Measurements from ENCODE around the gene KRT9. TPM values are rescaled to one million over a fixed set of nuclear protein-coding genes. Genes with fewer than 3 reads are reported as not detected.

KRT9 gene
- total RNA-seq, 3 donors from 2014 or later, result 0.44 TPM; not detected in 2

DNA sequence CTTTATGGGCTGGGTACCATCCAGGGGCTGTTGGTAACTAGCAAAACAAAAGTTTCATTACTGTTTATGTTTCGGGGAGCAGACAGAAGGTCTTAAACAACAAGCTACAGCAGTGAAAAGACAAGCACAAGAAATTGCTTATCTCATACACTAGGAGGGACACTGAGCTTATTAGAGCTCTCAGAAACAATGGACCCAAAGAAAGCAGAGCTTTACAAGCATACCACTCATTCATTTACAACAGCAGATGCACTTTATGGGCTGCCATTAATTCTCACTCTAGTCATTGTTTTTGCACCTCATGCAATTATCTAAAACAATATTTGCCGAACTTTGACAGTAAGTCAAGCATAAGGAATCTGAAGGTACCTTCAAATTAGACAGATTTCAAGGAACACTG, 30.7 kb upstream of the KRT9 start:
- TF ChIP-seq, protein P1, sequence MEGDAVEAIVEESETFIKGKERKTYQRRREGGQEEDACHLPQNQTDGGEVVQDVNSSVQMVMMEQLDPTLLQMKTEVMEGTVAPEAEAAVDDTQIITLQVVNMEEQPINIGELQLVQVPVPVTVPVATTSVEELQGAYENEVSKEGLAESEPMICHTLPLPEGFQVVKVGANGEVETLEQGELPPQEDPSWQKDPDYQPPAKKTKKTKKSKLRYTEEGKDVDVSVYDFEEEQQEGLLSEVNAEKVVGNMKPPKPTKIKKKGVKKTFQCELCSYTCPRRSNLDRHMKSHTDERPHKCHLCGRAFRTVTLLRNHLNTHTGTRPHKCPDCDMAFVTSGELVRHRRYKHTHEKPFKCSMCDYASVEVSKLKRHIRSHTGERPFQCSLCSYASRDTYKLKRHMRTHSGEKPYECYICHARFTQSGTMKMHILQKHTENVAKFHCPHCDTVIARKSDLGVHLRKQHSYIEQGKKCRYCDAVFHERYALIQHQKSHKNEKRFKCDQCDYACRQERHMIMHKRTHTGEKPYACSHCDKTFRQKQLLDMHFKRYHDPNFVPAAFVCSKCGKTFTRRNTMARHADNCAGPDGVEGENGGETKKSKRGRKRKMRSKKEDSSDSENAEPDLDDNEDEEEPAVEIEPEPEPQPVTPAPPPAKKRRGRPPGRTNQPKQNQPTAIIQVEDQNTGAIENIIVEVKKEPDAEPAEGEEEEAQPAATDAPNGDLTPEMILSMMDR (IDR thresholded peaks at IDR 0.05), result no peak
- no peak for TF ChIP-seq POLR2A (IDR thresholded peaks at IDR 0.05)
- TF ChIP-seq POLR2AphosphoS5 (IDR thresholded peaks at IDR 0.05), result no peak
- Histone ChIP-seq H3K4me1 (no peaks in the 10 kb centered on the region), H3K36me3 (no peaks in the 10 kb centered on the region), H3K27me3 (no peaks in the 10 kb centered on the region), H3K4me3 (no peak overlapping the region), H3K9me3 (no peaks in the 10 kb centered on the region), H3K27ac (no peak overlapping the region)
- intact Hi-C loops (cut with DNase I; ENCODE audit: low total_unique reads), result loop anchor here (5.0 kb wide), 1 partner anchor 1870 kb away; the partner anchor contains the start of gene MIEN1
- no peak for DNase-seq (ENCODE audit: low spot score in 2 of 2)

- no peak for TF ChIP-seq POLR2A (IDR thresholded peaks at IDR 0.05)
- Histone ChIP-seq H3K36me3 (no peaks in the 10 kb centered on the region), H3K9me3 (no peaks in the 10 kb centered on the region), H3K4me3 (no peak overlapping the region), H3K27me3 (no peaks in the 10 kb centered on the region), H3K4me1 (no peaks in the 10 kb centered on the region), H3K27ac (no peak overlapping the region)
- intact Hi-C loops (cut with DNase I; ENCODE audit: low total_unique reads), result loop anchor here (5.0 kb wide), 1 partner anchor 1868 kb away; the partner anchor contains the start of gene MIEN1
- DNase-seq (ENCODE audit: low spot score in 2 of 2), result no peak
These were observed 28.5 kb upstream of the KRT9 start for GRCh38 chr17:41600318-41600717.

GRCh38 chr17:41599680-41600079, 27.8 kb upstream of the KRT9 start:
- no peak for DNase-seq (ENCODE audit: low spot score in 2 of 2)
- TF ChIP-seq, protein P1 (IDR thresholded peaks at IDR 0.05), result no peak
- TF ChIP-seq POLR2A (IDR thresholded peaks at IDR 0.05) (no peak), POLR2AphosphoS5 (IDR thresholded peaks at IDR 0.05) (no peak)
- intact Hi-C loops (cut with DNase I; ENCODE audit: low total_unique reads), result loop anchor here (5.0 kb wide), 1 partner anchor 1867 kb away; the partner anchor contains the start of gene MIEN1
- H3K27me3 ChIP-seq, result no peaks in the 10 kb centered on the region
- H3K9me3 ChIP-seq, result no peaks in the 10 kb centered on the region
- no peaks in the 10 kb centered on the region for H3K4me1 ChIP-seq
- no peaks in the 10 kb centered on the region for H3K36me3 ChIP-seq
- no peak overlapping the region for H3K4me3 ChIP-seq
- no peak overlapping the region for H3K27ac ChIP-seq

- Histone ChIP-seq H3K27me3 (no peaks in the 10 kb centered on the region), H3K27ac (no peak overlapping the region), H3K4me1 (no peaks in the 10 kb centered on the region), H3K9me3 (no peaks in the 10 kb centered on the region), H3K4me3 (no peak overlapping the region), H3K36me3 (no peaks in the 10 kb centered on the region)
- DNase-seq (ENCODE audit: low spot score in 2 of 2), result no peak
- intact Hi-C loops (cut with DNase I; ENCODE audit: low total_unique reads), result no loop called here
- TF ChIP-seq POLR2A (IDR thresholded peaks at IDR 0.05) (no peak), POLR2AphosphoS5 (IDR thresholded peaks at IDR 0.05) (no peak)
- TF ChIP-seq, protein P1 (IDR thresholded peaks at IDR 0.05), result no peak
These were observed 23.7 kb upstream of the KRT9 start for GRCh38 chr17:41595585-41595984.

DNA sequence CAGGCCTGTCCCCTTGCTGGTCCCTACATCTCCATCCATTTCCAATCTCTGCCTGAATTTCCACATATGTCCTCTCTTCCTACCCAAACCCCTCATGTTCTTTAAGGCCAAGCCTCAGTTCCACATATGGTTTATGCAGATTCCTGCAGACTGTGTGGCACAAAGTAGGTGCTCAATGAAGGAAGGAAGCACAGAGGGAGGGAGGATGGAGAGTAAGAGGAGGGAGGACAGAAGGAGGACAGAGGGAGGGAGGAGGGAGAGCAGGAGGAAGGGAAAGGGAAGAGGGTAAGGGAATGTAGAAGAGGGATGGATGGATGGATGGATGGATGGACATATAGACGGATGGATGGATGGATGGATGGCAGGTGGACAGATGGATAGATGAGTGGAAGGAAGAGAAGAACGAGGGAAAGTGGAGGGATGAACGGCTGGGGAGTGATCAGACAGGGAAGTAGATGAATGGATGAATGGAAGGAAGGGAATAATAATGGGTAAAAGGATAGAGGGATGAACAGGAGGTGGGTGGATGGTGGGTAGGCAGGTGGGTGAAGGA, 22.6 kb upstream of the KRT9 start:
- intact Hi-C loops (cut with DNase I; ENCODE audit: low total_unique reads), result no loop called here
- Histone ChIP-seq H3K27me3 (no peaks in the 10 kb centered on the region), H3K36me3 (no peaks in the 10 kb centered on the region), H3K9me3 (no peaks in the 10 kb centered on the region), H3K27ac (no peak overlapping the region), H3K4me3 (no peak overlapping the region), H3K4me1 (no peaks in the 10 kb centered on the region)
- DNase-seq (ENCODE audit: low spot score in 2 of 2), result no peak
- TF ChIP-seq, protein P1 (IDR thresholded peaks at IDR 0.05), result no peak
- no peak for TF ChIP-seq POLR2A (IDR thresholded peaks at IDR 0.05)
- TF ChIP-seq POLR2AphosphoS5 (IDR thresholded peaks at IDR 0.05), result no peak
